ENCODE measurements around the gene PTBP2.

PTBP2 gene

DNA sequence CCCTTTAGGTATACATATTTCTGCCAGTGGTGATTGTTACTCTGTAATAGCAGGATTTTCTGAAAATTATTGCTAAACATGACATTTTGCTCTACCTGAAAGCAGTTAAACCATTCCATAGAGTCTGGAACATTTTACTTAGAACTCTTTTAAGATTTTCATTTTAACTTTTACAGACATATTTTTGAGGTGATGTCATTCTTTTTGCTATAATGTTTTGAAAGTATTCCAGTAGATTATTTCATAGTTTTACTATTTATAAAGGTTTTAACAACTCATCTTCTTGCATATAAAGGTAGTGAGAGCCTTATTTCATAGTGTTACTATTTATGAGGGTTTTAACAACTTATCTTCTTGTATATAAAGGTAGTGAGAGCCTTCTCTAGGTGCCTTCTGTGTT lies 42.9 kb downstream of the PTBP2 start:
- Histone ChIP-seq H3K4me1 (ENCODE audit: insufficient read depth, low read length, poor library complexity, severe bottlenecking) (no peaks in the 10 kb centered on the region), H2AFZ (ENCODE audit: low read length) (no peak overlapping the region), H3K36me3 (ENCODE audit: insufficient read depth, low read length) (peaks cover 36% of the 10 kb centered on the region), H3K4me2 (ENCODE audit: low read depth, low read length, poor library complexity, severe bottlenecking) (no peak overlapping the region), H3K9me3 (ENCODE audit: insufficient read depth, low read depth, low read length) (peaks cover 3% of the 10 kb centered on the region; the same call in 1 of the 2 replicates), H3F3A (ENCODE audit: low read depth) (no peaks in the 10 kb centered on the region), H3K4me3 (ENCODE audit: low read length, poor library complexity, severe bottlenecking) (no peak overlapping the region), H3K9ac (ENCODE audit: low read depth, low read length, poor library complexity, severe bottlenecking) (no peak overlapping the region), H4K20me1 (ENCODE audit: insufficient read depth, low read length, poor library complexity, severe bottlenecking) (peaks cover 63% of the 10 kb centered on the region), H3K9me2 (replicated peaks; ENCODE audit: low read depth, low read length) (no peaks in the 10 kb centered on the region), H3K79me2 (ENCODE audit: insufficient read depth, low read length) (peaks cover 73% of the 10 kb centered on the region), H3K27me3 (ENCODE audit: insufficient read depth, low read length, poor library complexity, severe bottlenecking) (no peaks in the 10 kb centered on the region)
- TF ChIP-seq EZH2phosphoT487 (IDR thresholded peaks at IDR 0.05; ENCODE audit: borderline replicate concordance), result no peak
- TF ChIP-seq, protein P1, sequence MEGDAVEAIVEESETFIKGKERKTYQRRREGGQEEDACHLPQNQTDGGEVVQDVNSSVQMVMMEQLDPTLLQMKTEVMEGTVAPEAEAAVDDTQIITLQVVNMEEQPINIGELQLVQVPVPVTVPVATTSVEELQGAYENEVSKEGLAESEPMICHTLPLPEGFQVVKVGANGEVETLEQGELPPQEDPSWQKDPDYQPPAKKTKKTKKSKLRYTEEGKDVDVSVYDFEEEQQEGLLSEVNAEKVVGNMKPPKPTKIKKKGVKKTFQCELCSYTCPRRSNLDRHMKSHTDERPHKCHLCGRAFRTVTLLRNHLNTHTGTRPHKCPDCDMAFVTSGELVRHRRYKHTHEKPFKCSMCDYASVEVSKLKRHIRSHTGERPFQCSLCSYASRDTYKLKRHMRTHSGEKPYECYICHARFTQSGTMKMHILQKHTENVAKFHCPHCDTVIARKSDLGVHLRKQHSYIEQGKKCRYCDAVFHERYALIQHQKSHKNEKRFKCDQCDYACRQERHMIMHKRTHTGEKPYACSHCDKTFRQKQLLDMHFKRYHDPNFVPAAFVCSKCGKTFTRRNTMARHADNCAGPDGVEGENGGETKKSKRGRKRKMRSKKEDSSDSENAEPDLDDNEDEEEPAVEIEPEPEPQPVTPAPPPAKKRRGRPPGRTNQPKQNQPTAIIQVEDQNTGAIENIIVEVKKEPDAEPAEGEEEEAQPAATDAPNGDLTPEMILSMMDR (conservative IDR thresholded peaks at IDR 0.05; ENCODE audit: low read length), result no peak

DNA sequence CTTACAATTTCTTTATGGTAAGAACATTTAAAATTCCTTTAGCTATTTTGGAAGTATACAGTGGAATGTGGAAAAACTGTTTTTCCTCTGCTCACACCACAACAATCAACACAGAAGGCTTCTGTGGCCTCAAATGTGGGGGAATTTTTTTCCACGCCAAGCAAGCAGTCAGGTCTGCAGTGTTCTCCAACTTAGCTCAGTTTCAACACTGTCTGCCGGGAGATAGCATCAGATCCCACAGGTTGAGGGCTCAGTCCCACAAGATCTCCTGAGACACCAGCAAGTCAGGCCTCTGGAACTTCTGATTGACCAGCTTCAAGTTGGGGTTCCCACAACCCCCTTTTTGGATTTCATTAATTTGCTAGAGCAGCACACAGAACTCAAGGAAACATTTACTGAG lies 50.3 kb downstream of the PTBP2 start:
- no peaks in the 10 kb centered on the region for H3K4me1 ChIP-seq (ENCODE audit: insufficient read depth, low read length, poor library complexity, severe bottlenecking)
- peaks cover 34% of the 10 kb centered on the region for H3K79me2 ChIP-seq (ENCODE audit: insufficient read depth, low read length)
- no peak overlapping the region for H3K4me3 ChIP-seq (ENCODE audit: low read length, poor library complexity, severe bottlenecking)
- no peaks in the 10 kb centered on the region for H3K27me3 ChIP-seq (ENCODE audit: insufficient read depth, low read length, poor library complexity, severe bottlenecking)
- H3K36me3 ChIP-seq (ENCODE audit: insufficient read depth, low read length), result peaks cover 68% of the 10 kb centered on the region
- peaks cover 36% of the 10 kb centered on the region for H4K20me1 ChIP-seq (ENCODE audit: insufficient read depth, low read length, poor library complexity, severe bottlenecking)
- no peak overlapping the region for H3K4me2 ChIP-seq (ENCODE audit: low read depth, low read length, poor library complexity, severe bottlenecking)
- H3K9ac ChIP-seq (ENCODE audit: low read depth, low read length, poor library complexity, severe bottlenecking), result no peak overlapping the region
- H2AFZ ChIP-seq (ENCODE audit: low read length), result no peak overlapping the region
- H3K9me3 ChIP-seq (ENCODE audit: insufficient read depth, low read depth, low read length), result no peaks in the 10 kb centered on the region
- TF ChIP-seq, protein P1 (conservative IDR thresholded peaks at IDR 0.05; ENCODE audit: low read length), result no peak
- TF ChIP-seq EZH2phosphoT487 (IDR thresholded peaks at IDR 0.05; ENCODE audit: borderline replicate concordance), result no peak
- no peaks in the 10 kb centered on the region for H3F3A ChIP-seq (ENCODE audit: low read depth)
- no peaks in the 10 kb centered on the region for H3K9me2 ChIP-seq (replicated peaks; ENCODE audit: low read depth, low read length)

DNA sequence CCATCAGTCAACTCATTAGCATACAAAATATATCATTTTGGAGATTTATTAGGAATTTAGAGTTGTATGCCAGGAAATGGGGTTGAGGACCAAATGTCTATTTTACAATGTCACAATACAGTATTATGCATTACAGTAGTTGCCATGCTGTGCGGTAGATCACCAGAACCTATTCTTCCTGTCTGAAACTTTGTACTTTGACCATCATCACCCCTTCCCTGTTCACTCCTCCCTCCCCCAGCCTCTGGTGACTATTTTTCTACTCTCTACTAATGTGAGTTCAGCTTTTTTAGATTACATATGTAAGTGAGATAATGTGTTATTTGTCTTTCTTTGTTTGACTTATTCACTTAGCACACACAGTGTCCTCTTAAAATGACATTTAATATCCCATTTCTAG lies 50.8 kb downstream of the PTBP2 start:
- Histone ChIP-seq H3F3A (ENCODE audit: low read depth) (no peaks in the 10 kb centered on the region), H3K4me3 (ENCODE audit: low read length, poor library complexity, severe bottlenecking) (no peak overlapping the region), H4K20me1 (ENCODE audit: insufficient read depth, low read length, poor library complexity, severe bottlenecking) (peaks cover 35% of the 10 kb centered on the region), H3K9me2 (replicated peaks; ENCODE audit: low read depth, low read length) (no peaks in the 10 kb centered on the region), H3K79me2 (ENCODE audit: insufficient read depth, low read length) (peaks cover 30% of the 10 kb centered on the region), H3K36me3 (ENCODE audit: insufficient read depth, low read length) (peaks cover 73% of the 10 kb centered on the region), H2AFZ (ENCODE audit: low read length) (no peak overlapping the region), H3K9ac (ENCODE audit: low read depth, low read length, poor library complexity, severe bottlenecking) (no peak overlapping the region), H3K27me3 (ENCODE audit: insufficient read depth, low read length, poor library complexity, severe bottlenecking) (no peaks in the 10 kb centered on the region), H3K4me1 (ENCODE audit: insufficient read depth, low read length, poor library complexity, severe bottlenecking) (no peaks in the 10 kb centered on the region), H3K9me3 (ENCODE audit: insufficient read depth, low read depth, low read length) (no peaks in the 10 kb centered on the region), H3K4me2 (ENCODE audit: low read depth, low read length, poor library complexity, severe bottlenecking) (no peak overlapping the region)
- TF ChIP-seq EZH2phosphoT487 (IDR thresholded peaks at IDR 0.05; ENCODE audit: borderline replicate concordance), result no peak
- TF ChIP-seq, protein P1 (conservative IDR thresholded peaks at IDR 0.05; ENCODE audit: low read length), result no peak

All from Loucy (cell line).